ENCODE results near the gene NUTM2E.
"Not testable (repeated sequence)": the region's sequence is repeated elsewhere in the genome, so short reads cannot be mapped to it uniquely, and the experiment has no call there.

The NUTM2E gene, protein sequence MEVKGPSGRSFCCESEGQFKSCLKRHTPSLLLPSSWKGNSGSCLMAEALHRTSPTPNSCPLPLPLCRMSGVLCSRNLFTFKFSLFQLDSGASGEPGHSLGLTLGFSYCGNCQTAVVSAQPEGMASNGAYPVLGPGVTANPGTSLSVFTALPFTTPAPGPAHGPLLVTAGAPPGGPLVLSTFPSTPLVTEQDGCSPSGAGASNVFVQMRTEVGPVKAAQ (N-terminal part only)

DNA sequence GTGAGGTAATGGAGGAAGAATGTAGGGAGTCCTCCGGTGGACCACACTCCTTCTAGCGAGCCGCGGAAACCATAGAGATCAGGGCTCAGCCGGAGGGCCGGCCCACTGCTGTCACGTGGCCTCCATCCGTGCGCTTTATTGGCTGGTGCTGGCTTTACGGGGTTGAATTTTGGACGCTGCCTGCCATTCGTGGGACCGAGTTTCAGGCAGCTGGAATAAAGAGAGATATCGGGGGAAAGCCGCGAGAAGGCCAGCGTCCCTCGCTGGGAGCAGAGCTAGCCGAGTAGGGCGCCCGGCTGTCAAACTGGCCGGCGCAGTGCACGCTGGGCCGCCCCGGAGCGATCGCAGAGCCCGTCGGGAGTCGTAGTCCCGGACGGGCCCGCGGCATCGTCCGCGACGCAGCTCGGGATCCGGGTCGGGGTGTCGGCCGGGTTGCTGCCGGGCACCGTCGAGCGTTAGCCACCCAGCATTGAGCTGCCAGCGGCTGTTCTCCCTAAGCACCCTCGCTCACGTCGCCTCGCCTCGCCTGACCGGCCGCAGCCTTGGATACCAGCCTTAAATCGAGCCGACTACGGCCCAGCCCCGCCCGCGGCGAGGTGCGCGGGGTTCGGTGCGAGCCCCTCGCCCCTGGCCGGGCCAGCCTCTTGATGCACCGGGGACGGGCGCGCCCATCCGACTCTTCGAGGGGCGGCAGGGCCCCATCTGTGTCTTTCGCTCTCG lies at the start of gene NUTM2E:
Gene NUTM2E, plus strand, starts transcription at position 244 of the 720 bp plus-strand sequence. CDS start 15,002 bp downstream, outside the sequence.
- FAIRE-seq, result peak; percentile 98

DNA sequence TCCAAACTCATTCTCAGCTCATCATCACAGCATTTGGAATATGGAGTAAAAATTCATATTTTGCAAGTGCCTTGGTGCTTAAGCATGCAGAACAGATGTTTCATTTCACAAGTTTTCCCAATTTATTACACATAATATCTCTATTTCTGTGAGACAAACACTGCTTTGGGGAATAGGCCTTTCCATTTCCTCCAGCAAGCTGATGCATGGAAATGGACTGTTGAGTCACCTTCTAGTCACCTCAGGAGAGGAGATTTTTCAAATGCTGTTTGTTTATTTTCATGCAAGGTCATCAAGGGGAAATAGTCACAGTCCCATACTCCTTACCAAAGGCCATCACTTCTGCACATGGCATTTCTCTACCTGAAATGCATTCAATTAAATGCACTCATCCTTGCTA lies 48.5 kb upstream of the NUTM2E start:
- FAIRE-seq, result not testable (repeated sequence)

- not testable (repeated sequence) for FAIRE-seq
These were observed 47.1 kb upstream of the NUTM2E start for GRCh38 chr10:79779310-79779938.

GRCh38 chr10:79779992-79780391 lies 46.5 kb upstream of the NUTM2E start:
- FAIRE-seq, result not testable (repeated sequence)

DNA sequence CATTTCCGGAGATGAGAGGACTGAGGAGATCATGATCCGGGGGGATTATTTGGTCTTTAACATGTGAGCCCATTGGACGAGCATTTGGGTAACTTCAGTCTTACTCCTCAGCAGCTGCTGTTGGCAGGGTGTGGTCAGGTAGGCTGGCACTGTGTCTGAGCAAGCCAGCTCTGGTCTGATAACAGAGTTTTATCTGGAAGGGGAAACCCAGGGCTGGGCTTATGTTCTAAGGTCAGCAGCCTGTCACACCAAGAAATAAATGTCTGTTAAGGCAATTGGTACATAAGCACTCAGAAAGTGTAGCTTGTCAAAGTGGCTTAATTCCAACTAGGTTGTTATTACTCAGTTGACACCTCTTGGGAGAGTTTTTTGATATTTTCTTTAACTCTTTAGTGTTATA lies 45.0 kb upstream of the NUTM2E start:
- FAIRE-seq, result not testable (repeated sequence)

- FAIRE-seq, result not testable (repeated sequence)
These were observed 39.0 kb upstream of the NUTM2E start for GRCh38 chr10:79787455-79787952.

- FAIRE-seq, result not testable (repeated sequence)
These were observed 37.2 kb upstream of the NUTM2E start for GRCh38 chr10:79789351-79789750.

DNA sequence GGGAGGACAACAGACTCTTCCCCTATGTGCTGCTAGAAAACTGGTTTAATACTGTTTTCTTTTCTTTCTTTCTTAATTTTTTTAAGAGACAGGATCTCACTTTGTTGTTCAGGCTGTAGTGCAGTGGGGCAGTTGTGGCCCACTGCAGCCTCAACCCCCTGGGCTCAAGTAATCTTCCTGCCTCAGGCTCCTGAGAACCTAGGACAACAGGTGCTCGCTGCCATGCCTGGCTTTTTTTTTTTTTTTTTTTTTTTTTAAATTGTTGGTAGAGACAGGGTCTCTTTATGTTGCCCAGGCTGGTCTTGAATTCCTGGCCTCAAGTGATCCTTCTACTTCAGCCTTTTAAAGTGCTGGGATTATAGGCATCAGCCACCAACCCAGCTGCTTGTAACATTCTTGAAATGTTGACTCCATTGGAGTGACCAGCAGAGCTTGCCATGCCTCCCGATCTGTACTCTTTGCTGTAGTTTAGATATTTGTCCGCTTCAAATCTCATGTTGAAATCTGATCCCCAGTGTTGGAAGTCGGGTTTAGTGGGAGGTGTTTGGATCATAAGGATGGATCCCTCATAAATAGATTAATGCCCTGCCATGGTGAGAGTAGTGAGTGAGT lies 34.5 kb upstream of the NUTM2E start:
- not testable (repeated sequence) for FAIRE-seq

GRCh38 chr10:79799337-79799736 lies 27.2 kb upstream of the NUTM2E start:
- not testable (repeated sequence) for FAIRE-seq

GRCh38 chr10:79805857-79806256 lies 20.7 kb upstream of the NUTM2E start:
- not testable (repeated sequence) for FAIRE-seq

GRCh38 chr10:79811895-79812294 lies 14.6 kb upstream of the NUTM2E start:
- not testable (repeated sequence) for FAIRE-seq

DNA sequence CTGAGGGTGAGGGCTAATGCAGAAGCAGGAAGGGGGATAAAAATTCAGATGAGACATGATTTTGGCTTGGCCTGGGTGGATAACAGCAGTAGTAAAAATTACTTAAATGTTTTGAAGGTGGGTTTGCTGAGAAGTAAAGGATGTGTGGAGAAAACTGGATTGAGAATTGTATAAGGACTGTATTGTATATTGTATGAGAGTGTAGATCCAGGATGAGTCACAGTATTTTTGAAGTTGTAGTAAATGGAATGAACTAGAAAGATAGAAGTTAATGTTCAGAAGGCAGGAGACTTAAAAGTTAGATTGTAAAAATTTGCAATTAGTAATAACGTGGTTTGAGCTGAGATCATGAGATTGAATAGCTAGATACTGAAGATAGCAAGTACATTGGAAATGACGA lies 10.2 kb upstream of the NUTM2E start:
- FAIRE-seq, result not testable (repeated sequence)

GRCh38 chr10:79823387-79823786 lies 3.2 kb upstream of the NUTM2E start:
- not testable (repeated sequence) for FAIRE-seq

GRCh38 chr10:79825587-79826011 lies 940 bp upstream of the NUTM2E start:
- not testable (repeated sequence) for FAIRE-seq

- FAIRE-seq, result not testable (repeated sequence)
These were observed 426 bp upstream of the NUTM2E start for GRCh38 chr10:79826131-79826495.

DNA sequence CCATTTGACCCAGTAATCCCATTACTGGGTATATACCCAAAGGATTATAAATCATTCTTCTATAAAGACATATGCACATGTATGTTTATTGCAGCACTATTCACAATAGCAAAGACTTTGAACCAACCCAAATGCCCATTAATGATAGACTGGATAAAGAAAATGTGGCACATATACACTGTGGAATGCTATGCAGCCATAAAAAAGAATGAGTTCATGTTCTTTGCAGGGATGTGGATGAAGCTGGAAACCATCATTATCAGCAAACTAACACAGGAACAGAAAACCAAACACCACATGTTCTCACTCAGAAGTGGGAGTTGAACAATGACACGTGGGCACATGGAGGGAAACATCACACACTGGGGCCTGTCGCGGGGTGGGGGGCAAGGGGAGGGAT lies 7.3 kb downstream of the NUTM2E start:
- not testable (repeated sequence) for FAIRE-seq

- FAIRE-seq, result not testable (repeated sequence)
These were observed 9.4 kb downstream of the NUTM2E start for GRCh38 chr10:79835891-79836290.

- not testable (repeated sequence) for FAIRE-seq
These were observed 10.4 kb downstream of the NUTM2E start for GRCh38 chr10:79836891-79837290.

DNA sequence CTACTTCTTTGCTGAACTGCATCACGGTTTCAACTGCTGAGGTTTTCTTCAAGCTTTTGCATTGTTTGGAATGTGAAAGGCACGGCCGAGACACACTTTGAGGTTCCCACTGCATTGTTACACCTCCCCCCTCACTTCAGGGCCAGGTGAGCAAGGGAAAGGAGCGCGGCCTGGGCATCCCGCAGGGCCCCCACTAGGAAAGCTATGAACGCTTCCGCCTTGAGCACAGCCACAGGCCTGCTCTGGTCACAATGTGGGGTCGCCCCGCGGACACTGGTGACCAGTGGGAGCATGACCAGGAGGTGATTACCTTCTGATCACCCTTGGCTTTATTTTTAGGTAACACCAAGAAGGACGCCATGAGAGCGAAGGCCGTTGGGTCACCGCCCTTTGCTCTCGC lies 11.9 kb downstream of the NUTM2E start:
- FAIRE-seq, result not testable (repeated sequence)

DNA sequence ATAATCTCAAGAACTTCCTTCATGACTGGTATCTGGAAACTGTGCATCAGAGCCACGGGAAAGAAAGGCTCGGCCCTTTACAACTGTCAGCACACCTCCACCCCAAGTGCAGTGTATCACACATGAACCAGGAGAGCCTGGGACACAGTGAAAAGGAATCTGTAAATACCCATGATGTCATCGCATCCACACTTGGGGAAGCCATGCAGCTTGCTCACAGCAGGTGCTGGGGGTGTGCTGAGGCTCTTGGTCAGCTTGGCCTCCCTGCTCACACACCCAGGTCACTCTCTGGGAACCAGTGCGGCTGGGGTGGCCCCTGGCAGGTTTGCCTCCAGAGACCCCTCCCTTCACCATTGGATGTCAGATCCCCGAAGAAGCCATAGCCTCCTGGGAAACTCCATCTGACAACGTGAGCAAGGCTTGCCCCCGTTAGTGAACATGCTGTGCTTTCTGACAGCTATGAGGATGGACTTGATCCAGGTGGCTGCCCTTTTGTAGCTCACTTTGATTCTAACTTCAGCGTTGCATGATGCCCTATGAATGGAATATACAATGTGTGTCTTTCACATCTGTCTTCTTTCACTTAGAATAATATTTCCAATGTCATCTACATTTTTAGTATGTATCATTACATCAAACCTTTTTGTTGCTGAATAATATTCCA lies 26.8 kb downstream of the NUTM2E start:
- FAIRE-seq, result not testable (repeated sequence)

- not testable (repeated sequence) for FAIRE-seq
These were observed 35.7 kb downstream of the NUTM2E start for GRCh38 chr10:79862269-79862668.

DNA sequence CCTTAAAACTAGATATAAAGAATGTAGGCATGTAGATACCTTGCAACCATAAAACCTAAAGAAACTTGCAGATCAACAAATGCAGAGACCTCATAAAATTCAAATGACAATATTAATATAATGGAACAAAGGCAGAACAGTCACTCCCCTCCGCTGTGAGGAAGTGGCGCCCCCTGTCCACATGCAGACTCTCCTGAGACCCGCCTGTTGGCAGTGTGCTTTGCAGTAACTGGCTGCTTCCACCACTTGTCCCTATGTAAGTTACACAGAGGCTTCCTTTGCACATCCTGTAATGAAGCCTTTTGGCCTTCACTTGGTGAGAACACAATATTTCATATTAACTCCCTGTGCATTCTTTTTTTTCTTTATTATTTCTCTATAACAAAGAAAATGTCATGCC lies 36.3 kb downstream of the NUTM2E start:
- FAIRE-seq, result not testable (repeated sequence)

Data from endometrium (tissue), 2 donors.